GM23248 (cell line): ENCODE data around the gene DOCK3. TPM values are rescaled to one million over a fixed set of nuclear protein-coding genes. Genes with fewer than 3 reads are reported as not detected.
"Not testable (repeated sequence)": the region's sequence is repeated elsewhere in the genome, so short reads cannot be mapped to it uniquely, and the experiment has no call there.

Source experiments
- DNase-seq: peaks from one replicate; pipeline ENCODE4 v3.0.0-alpha.2; 2015
- H2AFZ ChIP-seq: fragments of 200-600 bp; sonication (generic); 2 replicates; pipeline ENCODE4 v1.6.1; 2016; ENCODE audit warnings: antibody characterized with exemption
- H3F3A ChIP-seq: fragments of 200-600 bp; sonication (generic); 2 replicates; pipeline ENCODE4 v1.6.1; 2016; ENCODE audit warnings: mild to moderate bottlenecking, antibody characterized with exemption, mixed run types; ENCODE audit not compliant: insufficient read depth
- H3K27ac ChIP-seq: fragments of 200-600 bp; sonication (generic); 2 replicates; pipeline ENCODE4 v1.5.1; 2016; ENCODE audit warnings: mild to moderate bottlenecking
- H3K27me3 ChIP-seq: fragments of 200-600 bp; sonication (generic); replicated peaks from 2 replicates; pipeline ENCODE4 v1.6.1; 2016; ENCODE audit warnings: mild to moderate bottlenecking; ENCODE audit not compliant: insufficient read depth
- H3K36me3 ChIP-seq: fragments of 200-600 bp; sonication (generic); 2 replicates; pipeline ENCODE4 v1.6.1; 2016; ENCODE audit warnings: low read depth, mild to moderate bottlenecking
- H3K4me1 ChIP-seq: fragments of 200-600 bp; sonication (generic); 2 replicates; pipeline ENCODE4 v1.6.1; 2016; ENCODE audit warnings: mild to moderate bottlenecking; ENCODE audit not compliant: insufficient read depth
- H3K4me2 ChIP-seq: fragments of 200-600 bp; sonication (generic); one replicate; pipeline ENCODE4 v1.6.1; 2016; ENCODE audit warnings: mild to moderate bottlenecking; ENCODE audit not compliant: unreplicated experiment
- H3K4me3 ChIP-seq: fragments of 200-600 bp; sonication (generic); 2 replicates; pipeline ENCODE4 v1.5.1; 2016; ENCODE audit warnings: mild to moderate bottlenecking
- H3K79me2 ChIP-seq: fragments of 200-600 bp; sonication (generic); 2 replicates; pipeline ENCODE4 v1.6.1; 2016; ENCODE audit warnings: mild to moderate bottlenecking; ENCODE audit not compliant: insufficient read depth
- H3K9ac ChIP-seq: fragments of 200-600 bp; sonication (generic); 2 replicates; pipeline ENCODE4 v1.6.1; 2016; ENCODE audit warnings: mild to moderate bottlenecking
- H3K9me2 ChIP-seq: fragments of 200-600 bp; sonication (generic); 2 replicates; pipeline ENCODE4 v1.6.1; 2016; ENCODE audit warnings: mixed run types, mild to moderate bottlenecking, moderate library complexity; ENCODE audit not compliant: insufficient read depth
- H3K9me3 ChIP-seq: fragments of 200-600 bp; sonication (generic); one replicate; pipeline ENCODE4 v1.6.1; 2017; ENCODE audit warnings: low read depth
- H4K20me1 ChIP-seq: fragments of 200-600 bp; sonication (generic); 2 replicates; pipeline ENCODE4 v1.6.0; 2016; ENCODE audit not compliant: insufficient read depth
- EZH2 ChIP-seq: fragments of 200-600 bp; sonication (generic); IDR thresholded peaks from 2 replicates; pipeline ENCODE4 v1.6.1; 2018; ENCODE audit warnings: antibody characterized with exemption, mild to moderate bottlenecking; ENCODE audit not compliant: insufficient read depth, poor library complexity, severe bottlenecking
- EZH2phosphoT487 ChIP-seq: fragments of 200-600 bp; sonication (generic); IDR thresholded peaks from 2 replicates; pipeline ENCODE4 v1.6.1; 2018; ENCODE audit warnings: antibody characterized with exemption, moderate library complexity, mild to moderate bottlenecking, low read depth; ENCODE audit not compliant: insufficient read depth
- WGBS, 2 experiments: methylation state at CpG; one replicate each; pipeline ENCODE4 v1.1.6; 2015 to 2017; ENCODE audit warnings: low lambda C conversion rate in 2 of 2, low coverage in 1 of 2; ENCODE audit errors: missing lambda C conversion rate in 2 of 2; 5-methylcytosine and 5-hydroxymethylcytosine counted together
- in situ Hi-C: fragments of 300-500 bp; cut with MboI; formaldehyde crosslinking; loops from 2 replicates; pipeline ENCODE4 v1.15.0; 2020
- polyA plus RNA-seq: library from polyadenylated mRNA; unstranded; fragments of >200 nt; fragmentation: Nextera tagmentation; extraction: Ambion mirVana; gene quantifications from 2 replicates; pipeline ENCODE4 v1.2.1, GENCODE V29; 2016
- total RNA-seq: library from RNA; depleted of rRNA; stranded (reverse); fragments of >200 nt; shearing (Covaris generic); gene quantifications from 2 replicates; pipeline ENCODE4 v1.2.3, GENCODE V29; 2014

DOCK3 gene
- total and polyA plus RNA-seq, 2 experiments from 2014 or later: 0.23 to 0.43 TPM

GRCh38 chr3:50792568-50792967, 117.8 kb downstream of the DOCK3 start:
- H3K79me2 ChIP-seq: no peaks in the 10 kb centered on the region
- TF ChIP-seq EZH2: no peak
- TF ChIP-seq EZH2phosphoT487: no peak

GRCh38 chr3:50803805-50804204, 129.1 kb downstream of the DOCK3 start:
- in situ Hi-C loops, H3K9ac ChIP-seq: not testable (repeated sequence)
- 80 to 82% methylated on average over 5 to 27 of the region's 27 CpGs for WGBS, 2 experiments

More at GRCh38 chr3:50792568-50792967, 117.8 kb downstream of the DOCK3 start:
- Histone ChIP-seq H3K4me1 (no peaks in the 10 kb centered on the region), H4K20me1 (no peaks in the 10 kb centered on the region), H3K36me3 (no peaks in the 10 kb centered on the region), H3F3A (no peaks in the 10 kb centered on the region), H3K4me2 (no peak overlapping the region), H3K27ac (no peak overlapping the region), H3K9me2 (no peaks in the 10 kb centered on the region), H3K27me3 (no peaks in the 10 kb centered on the region), H3K9me3 (no peaks in the 10 kb centered on the region), H3K4me3 (no peak overlapping the region), H3K9ac (no peak overlapping the region), H2AFZ (no peak overlapping the region)
- 43 to 52% methylated on average over 4 of the region's 4 CpGs for WGBS, 2 experiments
- in situ Hi-C loops: no loop called here
- no peak for DNase-seq

GRCh38 chr3:50804376-50804775, 129.6 kb downstream of the DOCK3 start:
- H4K20me1 ChIP-seq, H3K27me3 ChIP-seq, H3K4me2 ChIP-seq, H3K4me3 ChIP-seq, H3F3A ChIP-seq, H3K9me3 ChIP-seq, H3K79me2 ChIP-seq, H3K4me1 ChIP-seq, H3K36me3 ChIP-seq, H3K9me2 ChIP-seq, H3K27ac ChIP-seq, in situ Hi-C loops, DNase-seq, H3K9ac ChIP-seq, H2AFZ ChIP-seq: not testable (repeated sequence)
- 73 to 79% methylated on average over 15 to 20 of the region's 20 CpGs for WGBS, 2 experiments

More at GRCh38 chr3:50803805-50804204, 129.1 kb downstream of the DOCK3 start:
- H2AFZ ChIP-seq, H4K20me1 ChIP-seq, H3K4me1 ChIP-seq, H3K27me3 ChIP-seq, H3K36me3 ChIP-seq, H3K9me3 ChIP-seq, H3K4me3 ChIP-seq, H3K9me2 ChIP-seq, H3K4me2 ChIP-seq, H3F3A ChIP-seq, DNase-seq, H3K27ac ChIP-seq, H3K79me2 ChIP-seq: not testable (repeated sequence)

DNA sequence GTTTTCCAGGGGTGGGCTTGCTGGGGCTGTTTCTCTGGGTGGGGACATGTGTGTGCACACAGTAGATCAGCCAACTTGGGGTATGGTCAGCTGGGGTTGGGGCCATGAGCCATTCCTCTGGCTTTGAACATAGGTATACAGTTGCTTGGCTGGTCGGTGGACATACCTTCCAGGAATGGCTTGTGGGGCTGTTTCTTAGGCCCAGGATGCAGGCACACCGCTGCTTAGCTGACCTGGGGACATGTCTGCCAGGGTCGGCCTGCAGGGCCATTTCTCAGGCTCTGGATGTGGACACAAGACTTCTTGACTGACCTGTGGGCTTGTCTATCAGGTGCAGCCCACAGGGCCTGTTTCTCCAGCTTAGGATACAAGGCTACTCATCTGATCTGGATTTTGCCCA, 130.6 kb downstream of the DOCK3 start:
- H3K9me2 ChIP-seq: no peaks in the 10 kb centered on the region
- no peak overlapping the region for H3K4me3 ChIP-seq
- no peak overlapping the region for H3K4me2 ChIP-seq
- H3K9me3 ChIP-seq: peaks cover 4% of the 10 kb centered on the region
- no peaks in the 10 kb centered on the region for H3K4me1 ChIP-seq
- no peak for DNase-seq
- no peaks in the 10 kb centered on the region for H3F3A ChIP-seq
- TF ChIP-seq EZH2 (no peak), EZH2phosphoT487 (no peak)
- no peaks in the 10 kb centered on the region for H3K79me2 ChIP-seq
- in situ Hi-C loops: no loop called here
- H3K27ac ChIP-seq: no peak overlapping the region
- H3K9ac ChIP-seq: no peak overlapping the region
- no peaks in the 10 kb centered on the region for H3K36me3 ChIP-seq
- no peak overlapping the region for H2AFZ ChIP-seq
- H3K27me3 ChIP-seq: no peaks in the 10 kb centered on the region
- 22 to 31% methylated on average over 3 of the region's 3 CpGs for WGBS, 2 experiments
- no peaks in the 10 kb centered on the region for H4K20me1 ChIP-seq

DNA sequence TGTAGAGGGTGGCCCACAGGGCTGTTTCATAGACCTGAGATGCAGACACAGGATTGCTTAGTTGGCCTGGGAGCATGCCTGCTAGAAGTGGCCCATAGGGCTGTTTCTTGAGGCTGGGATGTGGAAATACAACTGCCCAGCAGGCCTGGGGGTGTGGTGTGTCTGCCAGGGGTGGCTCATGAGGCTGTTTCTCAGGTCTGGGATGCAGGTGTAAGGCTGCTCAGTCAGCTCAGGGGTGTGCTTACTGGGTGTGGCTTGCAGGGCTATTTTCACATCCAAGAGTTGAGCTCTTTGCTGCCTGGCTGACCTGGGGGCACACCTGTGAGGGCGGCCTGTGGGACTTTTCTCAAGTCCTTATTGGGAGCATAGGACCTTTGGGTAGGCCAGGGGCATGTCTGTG, 131.3 kb downstream of the DOCK3 start:
- Histone ChIP-seq H3F3A (no peaks in the 10 kb centered on the region), H3K4me1 (no peaks in the 10 kb centered on the region), H3K9me2 (no peaks in the 10 kb centered on the region), H2AFZ (no peak overlapping the region), H3K79me2 (no peaks in the 10 kb centered on the region), H3K9ac (no peak overlapping the region), H3K27ac (no peak overlapping the region), H3K9me3 (peaks cover 4% of the 10 kb centered on the region), H3K36me3 (no peaks in the 10 kb centered on the region), H3K27me3 (no peaks in the 10 kb centered on the region), H3K4me3 (no peak overlapping the region), H3K4me2 (no peak overlapping the region), H4K20me1 (no peaks in the 10 kb centered on the region)
- TF ChIP-seq EZH2 (no peak), EZH2phosphoT487 (no peak)
- DNase-seq: no peak
- in situ Hi-C loops: no loop called here
- 0 to 43% methylated on average over 1 of the region's 1 CpG for WGBS, 2 experiments
